GM19395 (cell line): ENCODE measurements around the gene TRIM62.
A peak's percentile ranks its signal among the peaks of the same experiment; 100 is the strongest.
"Not testable (repeated sequence)": the region's sequence is repeated elsewhere in the genome, so short reads cannot be mapped to it uniquely, and the experiment has no call there.

ENCODE experiments used
- ATAC-seq: cut with Tn5 transposase; IDR thresholded peaks from one replicate; pipeline ENCODE4 v1.9.1; 2021; ENCODE audit warnings: mild to moderate bottlenecking, moderate library complexity; ENCODE audit not compliant: unreplicated experiment

TRIM62 gene

GRCh38 chr1:33117440-33118085 lies 64.3 kb downstream of the TRIM62 start:
- ATAC-seq, result no peak

GRCh38 chr1:33111965-33112364 lies 69.9 kb downstream of the TRIM62 start:
- no peak for ATAC-seq

GRCh38 chr1:33110477-33110876 lies 71.4 kb downstream of the TRIM62 start:
- no peak for ATAC-seq

GRCh38 chr1:33100119-33100415 lies 81.8 kb downstream of the TRIM62 start:
- ATAC-seq, result not testable (repeated sequence)

GRCh38 chr1:33099290-33100118 lies 82.3 kb downstream of the TRIM62 start:
- peak; percentile 75 for ATAC-seq

- ATAC-seq, result no peak
Observed at GRCh38 chr1:33098371-33098770, 83.5 kb downstream of the TRIM62 start.

GRCh38 chr1:33097762-33098161 lies 84.1 kb downstream of the TRIM62 start:
- no peak for ATAC-seq

GRCh38 chr1:33097137-33097611 lies 84.7 kb downstream of the TRIM62 start:
- no peak for ATAC-seq

GRCh38 chr1:33096363-33097005 lies 85.4 kb downstream of the TRIM62 start:
- ATAC-seq, result no peak
